ENCODE data around the gene ZSCAN10. TPM values are rescaled to one million over a fixed set of nuclear protein-coding genes. Genes with fewer than 3 reads are reported as not detected.

Gene ZSCAN10
- total RNA-seq, 1 donor from 2014 or later: not detected

DNA sequence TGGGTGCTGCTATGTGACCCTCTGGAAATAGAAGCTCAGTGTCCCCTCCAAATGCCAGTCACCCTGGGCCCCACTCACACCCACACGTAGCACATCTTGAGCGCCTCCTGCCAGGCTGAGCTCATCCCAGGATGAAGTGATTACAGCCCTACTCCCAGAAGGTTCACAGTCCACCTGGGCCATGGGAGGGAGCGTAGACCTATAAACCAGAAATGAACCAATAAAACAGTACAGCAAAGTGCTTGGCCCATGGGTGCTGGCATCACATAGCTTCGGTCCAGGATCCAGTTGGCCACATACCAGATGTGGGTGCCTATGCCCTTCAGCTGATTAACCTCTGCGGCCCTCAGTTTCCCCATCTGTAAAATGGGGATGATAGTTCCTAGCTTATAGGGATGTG lies 60.2 kb downstream of the ZSCAN10 start:
- intact Hi-C loops (cut with DNase I): no loop called here
- no peak for ATAC-seq (ENCODE audit: poor library complexity)

More for the DNA sequence above, 60.2 kb downstream of the ZSCAN10 start:
- DNase-seq: no peak

Other genes starting within 250 kb of the ZSCAN10 start
- gene PRSS22, start 241.1 kb downstream of the ZSCAN10 start, total RNA-seq: not detected
- 27.9 TPM for gene FLYWCH2, start 216.1 kb downstream of the ZSCAN10 start, total RNA-seq
- gene FLYWCH1, start 187.4 kb downstream of the ZSCAN10 start, total RNA-seq: 36.8 TPM
- gene KREMEN2, start 135.0 kb downstream of the ZSCAN10 start, total RNA-seq: not detected
- 7.7 TPM for gene PAQR4, start 129.9 kb downstream of the ZSCAN10 start, total RNA-seq
- 1.1 TPM for gene PKMYT1, start 118.8 kb downstream of the ZSCAN10 start, total RNA-seq
- 0.73 TPM for gene CLDN9, start 86.4 kb downstream of the ZSCAN10 start, total RNA-seq
- gene CLDN6, start 81.1 kb downstream of the ZSCAN10 start, total RNA-seq: not detected
- 29.4 TPM for gene TNFRSF12A, start 78.9 kb downstream of the ZSCAN10 start, total RNA-seq
- gene HCFC1R1, start 75.4 kb downstream of the ZSCAN10 start, total RNA-seq: 53.5 TPM
- 11.0 TPM for gene THOC6, start 75.3 kb downstream of the ZSCAN10 start, total RNA-seq
- not detected for gene BICDL2, start 62.4 kb downstream of the ZSCAN10 start, total RNA-seq
- 1.3 TPM for gene MMP25, start 52.7 kb downstream of the ZSCAN10 start, total RNA-seq
- 42.6 TPM for gene IL32, start 33.7 kb downstream of the ZSCAN10 start, total RNA-seq
- 6.9 TPM for gene ZNF205, start 13.3 kb upstream of the ZSCAN10 start, total RNA-seq
- gene ZNF213, start 35.7 kb upstream of the ZSCAN10 start, total RNA-seq: 6.1 TPM
- not detected for gene OR1F1, start 88.9 kb upstream of the ZSCAN10 start, total RNA-seq
- 4.1 TPM for gene ZNF200, start 135.9 kb upstream of the ZSCAN10 start, total RNA-seq
- 0.78 TPM for gene MEFV, start 157.3 kb upstream of the ZSCAN10 start, total RNA-seq
- 7.9 TPM for gene ZNF263, start 184.2 kb upstream of the ZSCAN10 start, total RNA-seq
- gene TIGD7, start 206.1 kb upstream of the ZSCAN10 start, total RNA-seq: 9.4 TPM
- gene ZNF75A, start 206.2 kb upstream of the ZSCAN10 start, total RNA-seq: 16.8 TPM

All from Right ventricle myocardium superior (tissue), 1 donor.